ENCODE results near the gene POLN.
"Not testable (repeated sequence)": the region's sequence is repeated elsewhere in the genome, so short reads cannot be mapped to it uniquely, and the experiment has no call there.

POLN gene

DNA sequence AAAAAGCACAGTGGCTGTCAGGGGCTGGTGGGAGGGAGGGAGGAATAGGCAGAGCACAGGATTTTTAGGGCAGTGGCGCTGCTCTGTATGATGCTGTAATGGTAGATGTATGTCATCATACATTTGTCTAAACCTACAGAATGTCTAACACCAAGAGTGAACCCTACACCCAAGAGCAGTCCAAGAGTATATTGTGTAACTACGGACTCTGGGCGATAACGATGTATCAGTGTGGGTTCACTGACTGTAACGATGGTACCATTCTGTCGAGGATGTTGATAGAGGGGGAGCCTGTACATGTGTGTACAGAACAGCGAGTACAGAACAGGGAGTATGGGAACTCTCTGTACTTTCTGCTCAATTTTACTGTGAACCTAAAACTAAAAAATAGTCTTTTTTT is 76.5 kb downstream of the POLN start:
- Histone ChIP-seq H3K4me3 (ENCODE audit: low read length, poor library complexity, severe bottlenecking) (no peak overlapping the region), H2AFZ (ENCODE audit: low read length) (no peak overlapping the region), H3K36me3 (ENCODE audit: insufficient read depth, low read length) (no peaks in the 10 kb centered on the region), H3K27me3 (ENCODE audit: insufficient read depth, low read length, poor library complexity, severe bottlenecking) (no peaks in the 10 kb centered on the region), H4K20me1 (ENCODE audit: insufficient read depth, low read length, poor library complexity, severe bottlenecking) (no peaks in the 10 kb centered on the region), H3F3A (ENCODE audit: low read depth) (no peaks in the 10 kb centered on the region), H3K9ac (ENCODE audit: low read depth, low read length, poor library complexity, severe bottlenecking) (no peak overlapping the region), H3K4me1 (ENCODE audit: insufficient read depth, low read length, poor library complexity, severe bottlenecking) (no peaks in the 10 kb centered on the region), H3K4me2 (ENCODE audit: low read depth, low read length, poor library complexity, severe bottlenecking) (no peak overlapping the region), H3K9me3 (ENCODE audit: insufficient read depth, low read depth, low read length) (no peaks in the 10 kb centered on the region), H3K9me2 (replicated peaks; ENCODE audit: low read depth, low read length) (no peaks in the 10 kb centered on the region), H3K79me2 (ENCODE audit: insufficient read depth, low read length) (no peaks in the 10 kb centered on the region)
- TF ChIP-seq, protein P1, sequence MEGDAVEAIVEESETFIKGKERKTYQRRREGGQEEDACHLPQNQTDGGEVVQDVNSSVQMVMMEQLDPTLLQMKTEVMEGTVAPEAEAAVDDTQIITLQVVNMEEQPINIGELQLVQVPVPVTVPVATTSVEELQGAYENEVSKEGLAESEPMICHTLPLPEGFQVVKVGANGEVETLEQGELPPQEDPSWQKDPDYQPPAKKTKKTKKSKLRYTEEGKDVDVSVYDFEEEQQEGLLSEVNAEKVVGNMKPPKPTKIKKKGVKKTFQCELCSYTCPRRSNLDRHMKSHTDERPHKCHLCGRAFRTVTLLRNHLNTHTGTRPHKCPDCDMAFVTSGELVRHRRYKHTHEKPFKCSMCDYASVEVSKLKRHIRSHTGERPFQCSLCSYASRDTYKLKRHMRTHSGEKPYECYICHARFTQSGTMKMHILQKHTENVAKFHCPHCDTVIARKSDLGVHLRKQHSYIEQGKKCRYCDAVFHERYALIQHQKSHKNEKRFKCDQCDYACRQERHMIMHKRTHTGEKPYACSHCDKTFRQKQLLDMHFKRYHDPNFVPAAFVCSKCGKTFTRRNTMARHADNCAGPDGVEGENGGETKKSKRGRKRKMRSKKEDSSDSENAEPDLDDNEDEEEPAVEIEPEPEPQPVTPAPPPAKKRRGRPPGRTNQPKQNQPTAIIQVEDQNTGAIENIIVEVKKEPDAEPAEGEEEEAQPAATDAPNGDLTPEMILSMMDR (conservative IDR thresholded peaks at IDR 0.05; ENCODE audit: low read length) = no peak
- TF ChIP-seq EZH2phosphoT487 (IDR thresholded peaks at IDR 0.05; ENCODE audit: borderline replicate concordance) = no peak

DNA sequence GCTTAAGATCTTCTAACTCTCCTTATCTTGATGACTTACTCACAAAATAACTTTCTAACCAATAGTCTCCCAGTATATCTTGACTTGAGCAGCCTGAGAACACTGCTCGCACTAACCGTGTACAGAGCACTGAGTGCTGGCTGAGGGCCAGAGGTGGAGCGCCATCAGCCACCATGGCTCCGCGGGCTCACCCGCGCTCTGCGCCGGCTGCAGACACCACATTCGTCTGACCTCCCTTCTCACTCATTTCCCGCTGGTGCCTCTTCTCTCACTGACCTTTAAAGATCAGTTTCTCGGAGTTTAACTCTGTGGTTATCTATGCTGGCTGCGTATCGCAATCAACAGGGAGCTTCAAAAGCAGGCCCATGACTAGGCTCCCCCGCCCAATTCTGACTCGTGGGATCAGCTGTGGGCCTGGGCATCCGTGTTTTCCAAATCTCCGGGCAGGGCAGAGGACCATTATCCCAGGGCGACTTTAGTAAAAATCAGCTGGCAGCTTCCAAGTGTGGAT is 78.6 kb downstream of the POLN start:
- no peaks in the 10 kb centered on the region for H3K9me3 ChIP-seq (ENCODE audit: insufficient read depth, low read depth, low read length)
- H3K4me1 ChIP-seq (ENCODE audit: insufficient read depth, low read length, poor library complexity, severe bottlenecking) = no peaks in the 10 kb centered on the region
- no peak overlapping the region for H3K9ac ChIP-seq (ENCODE audit: low read depth, low read length, poor library complexity, severe bottlenecking)
- no peak overlapping the region for H3K4me2 ChIP-seq (ENCODE audit: low read depth, low read length, poor library complexity, severe bottlenecking)
- H2AFZ ChIP-seq (ENCODE audit: low read length) = no peak overlapping the region
- H3K27me3 ChIP-seq (ENCODE audit: insufficient read depth, low read length, poor library complexity, severe bottlenecking) = no peaks in the 10 kb centered on the region
- TF ChIP-seq, protein P1 (conservative IDR thresholded peaks at IDR 0.05; ENCODE audit: low read length) = no peak
- TF ChIP-seq EZH2phosphoT487 (IDR thresholded peaks at IDR 0.05; ENCODE audit: borderline replicate concordance) = no peak
- H3K36me3 ChIP-seq (ENCODE audit: insufficient read depth, low read length) = no peaks in the 10 kb centered on the region
- no peaks in the 10 kb centered on the region for H4K20me1 ChIP-seq (ENCODE audit: insufficient read depth, low read length, poor library complexity, severe bottlenecking)
- H3K4me3 ChIP-seq (ENCODE audit: low read length, poor library complexity, severe bottlenecking) = no peak overlapping the region
- H3F3A ChIP-seq (ENCODE audit: low read depth) = no peaks in the 10 kb centered on the region
- H3K9me2 ChIP-seq (replicated peaks; ENCODE audit: low read depth, low read length) = no peaks in the 10 kb centered on the region
- H3K79me2 ChIP-seq (ENCODE audit: insufficient read depth, low read length) = no peaks in the 10 kb centered on the region

DNA sequence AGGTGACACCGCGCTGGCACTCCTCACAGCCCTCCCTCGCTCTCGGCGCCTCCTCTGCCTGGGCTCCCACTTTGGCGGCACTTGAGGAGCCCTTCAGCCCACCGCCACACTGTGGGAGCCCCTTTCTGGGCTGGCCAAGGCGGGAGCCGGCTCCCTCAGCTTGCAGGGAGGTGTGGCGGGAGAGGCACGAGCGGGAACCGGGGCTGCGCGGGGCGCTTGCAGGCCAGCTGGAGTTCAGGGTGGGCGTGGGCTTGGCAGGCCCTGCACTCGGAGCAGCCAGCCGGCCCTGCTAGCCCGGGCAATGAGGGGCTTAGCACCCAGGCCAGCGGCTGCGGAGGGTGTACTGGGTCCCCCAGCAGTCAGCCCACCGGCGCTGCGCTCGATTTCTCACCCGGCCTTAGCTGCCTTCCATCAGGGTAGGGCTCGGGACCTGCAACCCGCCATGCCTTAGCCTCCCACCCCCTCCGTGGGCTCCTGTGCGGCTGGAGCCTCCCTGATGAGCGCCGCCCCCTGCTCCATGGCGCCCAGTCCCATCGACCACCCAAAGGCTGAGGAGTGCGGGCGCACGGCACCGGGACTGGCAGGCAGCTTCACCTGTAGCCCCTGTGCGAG is 80.7 kb downstream of the POLN start:
- H3K36me3 ChIP-seq (ENCODE audit: insufficient read depth, low read length); H3K9me3 ChIP-seq (ENCODE audit: insufficient read depth, low read depth, low read length); H3F3A ChIP-seq (ENCODE audit: low read depth); H3K4me3 ChIP-seq (ENCODE audit: low read length, poor library complexity, severe bottlenecking); H3K79me2 ChIP-seq (ENCODE audit: insufficient read depth, low read length); H3K9me2 ChIP-seq (replicated peaks; ENCODE audit: low read depth, low read length); H3K27me3 ChIP-seq (ENCODE audit: insufficient read depth, low read length, poor library complexity, severe bottlenecking); H3K4me2 ChIP-seq (ENCODE audit: low read depth, low read length, poor library complexity, severe bottlenecking); H3K9ac ChIP-seq (ENCODE audit: low read depth, low read length, poor library complexity, severe bottlenecking); H4K20me1 ChIP-seq (ENCODE audit: insufficient read depth, low read length, poor library complexity, severe bottlenecking); H3K4me1 ChIP-seq (ENCODE audit: insufficient read depth, low read length, poor library complexity, severe bottlenecking); H2AFZ ChIP-seq (ENCODE audit: low read length): not testable (repeated sequence)

DNA sequence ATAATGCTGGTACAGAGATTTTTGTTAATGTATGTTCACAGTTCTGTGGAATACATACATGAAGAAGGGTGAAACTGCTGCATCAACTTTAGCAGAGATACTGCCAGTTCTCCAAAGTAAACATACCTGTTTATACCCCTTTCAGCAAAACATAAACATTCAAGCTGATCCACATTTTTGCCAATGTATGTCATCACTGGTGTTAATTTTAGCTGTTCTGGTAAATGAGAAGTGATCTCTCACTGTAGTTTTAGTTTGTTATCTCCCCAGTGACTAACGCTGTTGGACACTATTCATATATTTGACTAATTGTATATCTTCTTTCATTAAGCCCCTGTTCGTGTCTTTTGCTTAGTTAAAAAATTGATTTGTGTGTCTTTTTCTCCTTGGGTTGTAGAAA is 82.0 kb downstream of the POLN start:
- no peaks in the 10 kb centered on the region for H3K36me3 ChIP-seq (ENCODE audit: insufficient read depth, low read length)
- H3K4me2 ChIP-seq (ENCODE audit: low read depth, low read length, poor library complexity, severe bottlenecking) = no peak overlapping the region
- TF ChIP-seq, protein P1 (conservative IDR thresholded peaks at IDR 0.05; ENCODE audit: low read length) = no peak
- no peak for TF ChIP-seq EZH2phosphoT487 (IDR thresholded peaks at IDR 0.05; ENCODE audit: borderline replicate concordance)
- H3K9me3 ChIP-seq (ENCODE audit: insufficient read depth, low read depth, low read length) = no peaks in the 10 kb centered on the region
- H3K9me2 ChIP-seq (replicated peaks; ENCODE audit: low read depth, low read length) = no peaks in the 10 kb centered on the region
- no peak overlapping the region for H3K9ac ChIP-seq (ENCODE audit: low read depth, low read length, poor library complexity, severe bottlenecking)
- no peaks in the 10 kb centered on the region for H3F3A ChIP-seq (ENCODE audit: low read depth)
- no peak overlapping the region for H3K4me3 ChIP-seq (ENCODE audit: low read length, poor library complexity, severe bottlenecking)
- no peaks in the 10 kb centered on the region for H3K27me3 ChIP-seq (ENCODE audit: insufficient read depth, low read length, poor library complexity, severe bottlenecking)
- H3K4me1 ChIP-seq (ENCODE audit: insufficient read depth, low read length, poor library complexity, severe bottlenecking) = no peaks in the 10 kb centered on the region
- no peaks in the 10 kb centered on the region for H4K20me1 ChIP-seq (ENCODE audit: insufficient read depth, low read length, poor library complexity, severe bottlenecking)
- H3K79me2 ChIP-seq (ENCODE audit: insufficient read depth, low read length) = no peaks in the 10 kb centered on the region
- no peak overlapping the region for H2AFZ ChIP-seq (ENCODE audit: low read length)

Data from Loucy (cell line).